Ishikawa (cell line): Measurements from ENCODE around the gene CFAP119.

Source experiments
- CREB1 ChIP-seq: IDR thresholded peaks from 2 replicates; pipeline ENCODE4 v1.6.1; 2012; ENCODE audit warnings: low read depth
- EP300 ChIP-seq: IDR thresholded peaks from 2 replicates; pipeline ENCODE4 v1.6.1; 2012; ENCODE audit warnings: borderline replicate concordance
- FOXM1 ChIP-seq: IDR thresholded peaks from 2 replicates; pipeline ENCODE4 v1.6.1; 2012; ENCODE audit warnings: low read depth, borderline replicate concordance
- MAX ChIP-seq: IDR thresholded peaks from 2 replicates; pipeline ENCODE4 v1.6.1; 2012
- REST ChIP-seq: IDR thresholded peaks from 2 replicates; pipeline ENCODE4 v1.6.1; 2012; ENCODE audit warnings: low read depth, mild to moderate bottlenecking
- TAF1 ChIP-seq: IDR thresholded peaks from 2 replicates; pipeline ENCODE4 v1.6.1; 2012; ENCODE audit warnings: low read depth, mild to moderate bottlenecking
- USF1 ChIP-seq: IDR thresholded peaks from 2 replicates; pipeline ENCODE4 v1.6.1; 2012

- TF ChIP-seq TAF1 (no peak), MAX (no peak), EP300 (no peak), FOXM1 (no peak), USF1 (no peak), REST (no peak), CREB1 (no peak)
Measured at GRCh38 chr16:30756781-30757100, 5.1 kb downstream of the CFAP119 start.
